Fibroblast of mammary gland (primary cell): ENCODE measurements around the gene SMG1.
"Not testable (repeated sequence)": the region's sequence is repeated elsewhere in the genome, so short reads cannot be mapped to it uniquely, and the experiment has no call there.

Experiments used
- DNase-seq: peaks from one replicate; pipeline ENCODE4 v3.0.0-alpha.2; 2010; ENCODE audit warnings: low read depth
- H3K4me3 ChIP-seq: 2 replicates; pipeline ENCODE4 v1.5.1; 2011; ENCODE audit warnings: low read depth, mild to moderate bottlenecking, low read length, moderate library complexity; ENCODE audit not compliant: control insufficient read depth
- TF ChIP-seq, protein P1 (sequence below): conservative IDR thresholded peaks from 2 replicates; pipeline ENCODE4 v1.5.1; 2011; ENCODE audit warnings: low read depth, low read length, inconsistent platforms; ENCODE audit not compliant: control insufficient read depth, insufficient read depth

The SMG1 gene

DNA sequence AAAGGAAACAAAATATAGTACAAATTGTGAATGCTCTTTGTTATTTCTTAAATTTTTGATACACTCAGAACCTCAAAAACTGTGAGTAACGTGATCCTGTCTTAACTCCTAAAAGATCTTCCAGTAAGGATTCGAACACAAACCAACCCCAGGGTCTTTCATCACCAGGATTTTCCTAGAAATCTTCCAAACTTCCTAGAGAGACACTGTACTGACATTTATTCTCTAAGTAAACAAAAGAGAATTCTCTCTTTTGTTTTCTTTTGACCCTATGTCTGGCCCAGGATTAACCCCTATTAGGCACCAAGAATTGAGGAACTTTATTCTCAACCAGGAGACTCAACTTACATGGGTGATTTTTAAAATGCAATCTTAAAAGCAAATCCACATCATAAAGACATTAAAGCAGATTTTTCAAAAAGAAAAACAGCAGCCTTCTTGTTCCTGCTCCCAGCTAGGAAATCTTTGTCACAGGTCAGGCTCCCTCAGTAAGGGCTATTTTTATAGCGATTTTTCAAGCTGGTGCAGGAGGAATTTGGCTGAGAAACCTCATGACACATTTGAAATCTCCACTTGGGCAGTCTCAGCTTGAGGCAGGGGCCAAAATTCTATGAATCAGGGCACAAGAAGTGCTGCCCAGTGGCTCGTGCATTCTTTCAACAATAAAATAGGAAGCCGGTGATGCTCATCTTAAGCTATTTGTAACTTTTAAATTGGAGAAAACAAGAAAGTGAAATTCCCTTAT, 6.2 kb upstream of the SMG1 start:
- TF ChIP-seq, protein P1, sequence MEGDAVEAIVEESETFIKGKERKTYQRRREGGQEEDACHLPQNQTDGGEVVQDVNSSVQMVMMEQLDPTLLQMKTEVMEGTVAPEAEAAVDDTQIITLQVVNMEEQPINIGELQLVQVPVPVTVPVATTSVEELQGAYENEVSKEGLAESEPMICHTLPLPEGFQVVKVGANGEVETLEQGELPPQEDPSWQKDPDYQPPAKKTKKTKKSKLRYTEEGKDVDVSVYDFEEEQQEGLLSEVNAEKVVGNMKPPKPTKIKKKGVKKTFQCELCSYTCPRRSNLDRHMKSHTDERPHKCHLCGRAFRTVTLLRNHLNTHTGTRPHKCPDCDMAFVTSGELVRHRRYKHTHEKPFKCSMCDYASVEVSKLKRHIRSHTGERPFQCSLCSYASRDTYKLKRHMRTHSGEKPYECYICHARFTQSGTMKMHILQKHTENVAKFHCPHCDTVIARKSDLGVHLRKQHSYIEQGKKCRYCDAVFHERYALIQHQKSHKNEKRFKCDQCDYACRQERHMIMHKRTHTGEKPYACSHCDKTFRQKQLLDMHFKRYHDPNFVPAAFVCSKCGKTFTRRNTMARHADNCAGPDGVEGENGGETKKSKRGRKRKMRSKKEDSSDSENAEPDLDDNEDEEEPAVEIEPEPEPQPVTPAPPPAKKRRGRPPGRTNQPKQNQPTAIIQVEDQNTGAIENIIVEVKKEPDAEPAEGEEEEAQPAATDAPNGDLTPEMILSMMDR = no peak
- DNase-seq = peak; percentile 60
- H3K4me3 ChIP-seq = no peak overlapping the region

DNA sequence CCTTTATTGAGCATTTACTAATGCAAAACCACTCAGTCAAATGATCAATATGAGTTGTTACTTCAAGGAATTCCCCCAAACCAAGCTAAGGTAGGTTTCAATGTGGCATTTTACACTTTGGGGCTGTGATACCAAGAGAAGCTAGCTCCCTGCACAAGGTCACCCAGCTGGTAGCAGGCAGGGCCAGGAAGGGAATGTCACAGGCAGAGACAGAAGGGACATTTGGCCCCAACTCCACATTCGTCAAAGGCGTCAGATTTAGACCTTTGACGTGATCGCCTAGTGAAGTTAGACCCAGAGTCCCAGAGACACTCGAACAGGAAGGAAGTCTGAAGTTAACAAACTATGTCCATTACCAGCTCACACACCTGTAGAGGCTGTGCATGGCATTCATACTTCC, 5.5 kb upstream of the SMG1 start:
- no peak overlapping the region for H3K4me3 ChIP-seq
- TF ChIP-seq, protein P1 = no peak
- no peak for DNase-seq

DNA sequence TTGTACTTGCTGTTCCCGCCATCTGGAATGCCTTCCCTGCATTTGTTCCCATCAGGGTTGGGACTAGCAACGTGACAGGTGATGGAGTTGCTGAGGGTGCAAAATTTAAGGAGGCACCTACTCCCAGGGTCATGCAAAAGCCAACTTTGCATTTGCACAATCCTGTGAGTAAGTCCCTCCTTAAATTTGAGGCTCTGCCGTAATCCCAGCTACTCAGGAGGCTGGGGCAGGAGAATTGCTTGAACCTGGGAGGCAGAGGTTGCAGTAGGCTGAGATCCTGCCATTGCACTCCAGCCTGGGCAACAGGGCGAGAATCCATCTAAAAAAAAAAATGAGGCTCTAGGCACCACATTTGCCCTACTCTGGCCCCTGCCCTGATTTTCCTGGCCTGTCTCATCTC, 3.9 kb upstream of the SMG1 start:
- H3K4me3 ChIP-seq, DNase-seq: not testable (repeated sequence)

DNA sequence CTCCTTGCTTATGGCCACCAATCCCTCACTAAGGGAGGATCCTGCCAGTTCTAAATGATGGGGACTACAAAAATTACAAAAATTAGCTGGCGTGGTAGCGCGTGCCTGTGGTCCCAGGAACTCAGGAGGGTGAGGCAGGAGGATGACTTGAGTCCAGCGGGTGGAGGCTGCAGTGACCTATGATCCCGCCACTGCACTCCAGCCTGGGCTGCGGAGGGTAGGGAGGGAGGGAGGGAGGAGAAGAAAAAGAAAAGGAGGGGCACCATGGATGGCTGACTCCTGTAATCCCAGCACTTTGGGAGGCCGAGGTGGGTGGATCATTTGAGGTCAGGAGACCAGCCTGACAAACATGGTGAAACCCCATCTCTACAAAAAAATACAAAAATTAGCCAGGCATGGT, 1.9 kb upstream of the SMG1 start:
- H3K4me3 ChIP-seq, DNase-seq: not testable (repeated sequence)

DNA sequence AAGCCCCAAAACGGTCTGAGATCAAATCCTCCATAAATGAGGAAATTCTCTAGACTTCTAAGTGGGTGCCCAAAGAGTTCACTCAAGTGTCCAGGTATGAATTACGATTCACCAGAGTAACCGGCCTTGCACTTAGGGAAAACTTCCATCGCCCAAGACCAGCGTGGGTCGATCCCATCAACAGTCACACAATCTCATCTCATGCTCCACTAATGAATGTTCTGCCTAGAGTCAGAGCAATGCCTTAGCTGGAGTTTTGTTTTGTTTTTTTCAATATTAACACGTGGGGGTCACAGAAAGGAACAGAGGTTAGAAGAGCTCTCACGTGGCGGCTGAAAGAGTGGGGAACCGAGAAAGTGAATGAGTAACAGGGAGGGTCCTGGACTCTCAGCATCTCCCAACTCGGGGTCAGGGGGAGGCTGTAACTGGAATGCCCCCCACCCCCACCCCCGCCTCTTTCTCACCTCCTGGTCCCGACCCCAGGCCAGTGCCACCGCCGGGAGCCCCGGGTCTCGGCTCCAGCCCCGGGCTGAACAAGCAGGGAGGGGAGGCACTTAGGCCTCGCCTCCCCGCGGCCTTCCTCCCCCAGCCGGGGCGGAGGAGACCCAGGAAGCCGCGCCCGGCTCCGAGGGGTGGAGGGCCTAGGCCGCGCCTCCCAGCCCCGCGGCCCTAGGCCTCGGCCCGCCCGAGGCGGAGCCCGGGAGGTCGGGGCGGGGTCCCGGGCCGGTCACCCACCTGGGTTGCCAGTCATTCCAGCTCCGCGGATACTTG, 808 bp downstream of the SMG1 start:
- peak overlapping the region; percentile 69 for H3K4me3 ChIP-seq
- DNase-seq = peak; percentile 45

DNA sequence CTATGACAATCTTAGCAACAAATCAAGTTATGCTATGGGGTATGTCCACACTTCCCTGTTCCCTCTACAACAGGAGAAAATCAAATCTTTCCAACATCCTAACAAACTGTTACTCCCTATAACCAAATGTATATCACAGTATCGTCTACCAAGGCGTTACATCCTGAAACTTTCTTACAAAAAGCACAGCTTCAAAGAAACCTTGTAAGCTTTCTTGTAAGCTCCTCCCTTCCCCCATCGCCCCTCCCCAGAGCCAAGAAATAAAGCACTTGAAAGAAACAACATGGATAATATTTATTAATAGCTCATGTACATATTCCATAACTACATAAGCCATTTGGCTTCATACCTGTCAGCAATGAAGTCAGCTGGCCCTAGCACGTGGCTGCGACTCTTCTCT, 2.3 kb downstream of the SMG1 start:
- not testable (repeated sequence) for DNase-seq

DNA sequence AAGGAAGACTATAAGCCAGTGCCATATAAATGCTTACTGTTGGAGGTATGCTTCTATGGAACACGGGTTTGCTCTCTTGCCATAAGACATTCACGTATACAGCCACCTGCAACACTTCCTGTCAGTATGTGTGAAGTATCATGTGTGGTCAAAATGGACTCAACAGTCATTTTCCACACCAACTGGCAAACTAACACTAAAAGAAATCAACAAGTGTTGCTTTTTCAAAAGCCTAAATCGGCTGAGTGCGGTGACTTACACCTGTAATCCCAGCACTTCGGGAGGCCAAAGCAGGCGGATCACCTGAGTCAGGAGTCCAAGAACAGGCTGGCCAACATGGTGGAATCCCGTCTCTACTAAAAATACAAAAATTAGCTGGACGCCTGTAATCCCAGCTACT, 3.1 kb downstream of the SMG1 start:
- not testable (repeated sequence) for DNase-seq, H3K4me3 ChIP-seq

More for the DNA sequence above, 2.3 kb downstream of the SMG1 start:
- not testable (repeated sequence) for H3K4me3 ChIP-seq

DNA sequence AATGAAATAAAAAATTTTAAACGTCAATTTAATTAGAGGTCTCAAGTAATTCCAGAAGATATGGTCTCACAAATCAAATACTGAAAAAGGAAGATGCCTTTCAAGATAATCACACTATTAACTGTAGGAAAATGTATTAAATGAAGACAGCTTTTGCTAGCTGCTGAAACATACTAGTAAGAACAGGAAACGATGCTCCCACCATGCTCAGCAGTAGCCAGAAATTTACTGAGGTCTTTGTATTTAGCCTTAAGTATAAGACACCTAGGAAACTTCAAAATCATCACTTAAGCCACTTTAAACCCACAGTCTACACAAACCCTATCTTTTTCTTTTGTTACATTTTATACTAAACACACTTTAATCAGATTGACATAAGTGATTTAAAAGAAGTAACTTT, 16.6 kb downstream of the SMG1 start:
- H3K4me3 ChIP-seq, DNase-seq: not testable (repeated sequence)

DNA sequence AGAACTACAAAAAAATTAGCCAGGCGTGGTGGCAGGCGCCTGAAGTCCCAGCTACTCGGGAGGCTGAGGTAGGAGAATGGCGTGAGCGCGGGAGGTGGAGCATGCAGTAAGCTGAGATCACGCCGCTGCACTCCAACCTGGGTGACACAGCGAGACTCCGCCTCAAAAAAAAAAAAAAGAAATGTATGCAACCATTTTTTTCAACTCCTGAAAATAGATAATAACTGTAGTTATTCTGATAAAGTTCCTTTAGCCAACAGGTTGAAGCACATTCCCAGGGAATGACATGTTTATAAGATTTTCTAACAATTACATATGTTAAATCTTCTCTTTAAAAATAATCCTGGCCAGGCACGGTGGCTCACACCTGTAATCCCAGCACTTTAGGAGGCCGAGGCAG, 17.5 kb downstream of the SMG1 start:
- H3K4me3 ChIP-seq, DNase-seq: not testable (repeated sequence)

DNA sequence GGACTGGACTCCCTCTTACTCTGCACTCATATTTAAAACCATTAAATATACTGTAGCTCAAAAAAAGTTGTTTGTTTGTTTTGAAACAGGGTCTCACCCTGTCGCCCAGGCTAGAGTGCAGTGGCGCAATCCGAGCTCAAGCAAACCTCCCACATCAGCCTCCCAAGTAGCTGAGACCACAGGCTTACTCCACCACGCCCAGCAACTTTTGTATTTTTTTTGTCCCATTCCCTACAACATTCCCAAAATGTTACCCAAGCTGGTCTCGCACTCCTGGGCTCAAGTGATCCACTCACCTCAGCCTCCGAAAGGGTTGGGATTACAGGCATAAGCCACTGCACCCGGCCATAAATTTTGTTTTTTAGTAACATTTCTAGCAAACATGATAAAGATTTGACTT, 23.4 kb downstream of the SMG1 start:
- DNase-seq, H3K4me3 ChIP-seq: not testable (repeated sequence)

DNA sequence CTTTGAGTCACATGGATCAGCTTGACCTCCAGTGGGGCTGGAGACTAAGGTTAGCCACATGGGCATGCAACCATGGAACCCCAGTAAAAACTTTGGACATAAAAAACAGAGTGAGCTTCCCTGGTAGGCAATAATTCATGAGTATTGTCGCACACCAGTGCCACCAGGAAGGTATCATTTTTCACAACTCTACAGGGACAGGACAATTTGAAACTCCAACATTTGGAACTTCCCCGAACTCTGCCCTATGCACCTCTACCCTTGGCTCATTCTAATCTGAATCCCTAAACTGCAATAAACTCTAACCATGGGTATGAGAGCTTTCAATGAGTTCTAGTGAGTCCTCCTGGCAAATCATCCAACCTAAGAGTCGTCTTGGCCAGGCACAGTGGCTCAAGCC, 24.2 kb downstream of the SMG1 start:
- DNase-seq, H3K4me3 ChIP-seq: not testable (repeated sequence)

DNA sequence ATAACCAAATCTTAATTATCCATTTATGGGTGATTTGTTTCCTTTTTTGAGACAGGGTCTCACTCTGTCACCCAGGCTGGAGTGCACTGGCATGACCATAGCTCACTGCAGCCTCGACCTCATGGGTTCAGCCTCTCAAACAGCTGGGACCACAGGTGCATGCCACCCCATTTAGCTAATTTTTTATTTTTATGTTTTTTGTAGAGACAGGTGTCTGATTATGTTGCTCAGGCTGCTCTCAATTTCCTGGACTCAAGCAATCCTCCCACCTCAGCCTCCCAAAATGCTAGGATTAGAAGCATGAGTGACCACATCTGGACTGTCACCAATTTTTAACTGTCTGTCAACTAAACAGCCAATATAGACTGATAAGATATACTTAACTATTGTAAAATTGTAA, 25.0 kb downstream of the SMG1 start:
- H3K4me3 ChIP-seq, DNase-seq: not testable (repeated sequence)

DNA sequence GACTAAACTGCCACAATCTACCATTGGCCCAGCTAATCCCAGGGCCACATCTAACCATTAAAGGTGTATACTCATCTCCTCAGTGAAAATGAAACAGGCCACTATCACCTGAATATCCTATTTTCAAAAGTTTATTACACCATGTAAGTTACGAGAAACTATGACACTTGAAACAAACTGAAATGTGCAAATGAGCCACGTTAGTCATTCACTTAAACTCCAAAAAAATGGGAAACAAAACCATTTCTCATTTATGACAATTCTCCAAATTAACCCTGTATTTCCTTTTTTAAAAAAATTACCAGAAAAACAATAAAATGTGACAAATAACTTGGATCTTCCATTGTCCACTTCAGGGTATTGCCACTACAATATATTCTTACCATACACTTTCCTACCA, 41.8 kb downstream of the SMG1 start:
- H3K4me3 ChIP-seq, DNase-seq: not testable (repeated sequence)

DNA sequence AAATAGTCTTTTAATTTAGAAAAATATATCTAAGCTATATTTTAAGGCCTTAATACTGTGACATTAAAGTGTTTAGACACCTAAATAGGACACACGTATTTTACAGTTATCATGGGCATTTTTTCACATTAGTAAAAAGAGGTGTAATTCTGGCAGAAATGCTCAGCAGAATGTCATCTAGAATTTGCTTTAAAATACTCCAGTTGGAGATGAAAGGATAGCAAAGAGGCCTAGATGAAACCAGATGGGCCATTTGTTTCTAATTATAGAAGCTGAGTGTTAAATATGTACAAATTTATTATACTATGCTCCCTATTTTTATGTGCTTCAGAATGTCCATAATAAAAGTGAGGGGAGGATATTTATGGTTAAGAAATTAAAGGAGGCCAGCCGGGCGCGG, 48.5 kb downstream of the SMG1 start:
- not testable (repeated sequence) for DNase-seq, H3K4me3 ChIP-seq

DNA sequence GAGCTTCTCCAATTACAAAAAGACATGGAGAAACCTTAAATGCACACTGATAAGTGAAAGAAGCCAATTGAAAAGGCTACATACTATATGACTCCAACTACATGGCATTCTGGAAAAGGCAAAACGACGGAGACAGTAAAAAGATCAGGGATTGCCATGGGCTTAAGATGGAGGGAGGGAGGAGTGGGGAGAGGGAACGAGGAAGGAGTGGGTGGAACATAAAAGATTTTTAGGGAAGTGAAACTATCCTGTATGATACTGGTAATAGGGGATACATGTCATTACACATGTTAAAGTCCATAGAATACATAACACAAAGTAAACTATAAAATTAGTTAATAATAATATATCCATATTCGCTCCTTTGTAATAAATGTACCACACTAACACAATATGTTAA, 48.9 kb downstream of the SMG1 start:
- DNase-seq, H3K4me3 ChIP-seq: not testable (repeated sequence)

DNA sequence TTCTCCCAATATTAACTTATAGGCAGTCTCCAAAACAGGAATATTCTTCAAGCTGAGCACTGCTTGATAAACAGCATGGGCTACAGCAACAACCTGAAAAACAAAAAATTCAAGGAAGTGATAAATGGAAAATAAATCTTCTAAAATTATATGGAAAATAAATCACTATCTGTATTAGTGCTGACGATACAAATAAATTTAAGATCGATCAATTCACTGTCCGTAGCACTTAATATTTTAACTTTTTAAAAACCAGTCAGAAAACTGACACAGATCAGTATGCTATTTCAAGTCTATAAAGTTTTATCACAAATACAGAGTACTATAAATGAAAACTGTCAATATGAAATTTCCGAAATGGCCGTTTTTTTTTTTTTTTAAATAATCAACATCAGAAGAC, 49.9 kb downstream of the SMG1 start:
- DNase-seq, H3K4me3 ChIP-seq: not testable (repeated sequence)
